HepG2 (cell line): ENCODE measurements around the gene MISP3. TPM values are rescaled to one million over a fixed set of nuclear protein-coding genes. Genes with fewer than 3 reads are reported as not detected.

Source experiments
- FOXP4 ChIP-seq: sonication (generic); formaldehyde crosslinking; IDR thresholded peaks from 2 replicates; pipeline ENCODE4 v1.4.0; 2020; ENCODE audit warnings: missing genetic modification reagents
- GABPB1 ChIP-seq: IDR thresholded peaks from 2 replicates; pipeline ENCODE4 v1.6.1; 2016; ENCODE audit warnings: mild to moderate bottlenecking, missing genetic modification reagents, moderate library complexity, missing compliant biosample characterization
- IKZF1 ChIP-seq: fragments of 450-650 bp; IDR thresholded peaks from 2 replicates; pipeline ENCODE4 v1.7.1; 2016
- NFATC3 ChIP-seq: sonication (generic); formaldehyde crosslinking; IDR thresholded peaks from 2 replicates; pipeline ENCODE4 v1.5.1; 2020; ENCODE audit warnings: mild to moderate bottlenecking, missing genetic modification reagents
- PAF1 ChIP-seq: IDR thresholded peaks from 2 replicates; pipeline ENCODE4 v1.6.1; 2016; ENCODE audit warnings: missing genetic modification reagents, missing compliant biosample characterization
- TCF7L2 ChIP-seq: IDR thresholded peaks from 2 replicates; pipeline ENCODE4 v1.6.1; 2011; ENCODE audit warnings: mild to moderate bottlenecking, low read depth, low read length, moderate library complexity
- TERF1 ChIP-seq: sonication (generic); formaldehyde crosslinking; IDR thresholded peaks from 2 replicates; pipeline ENCODE4 v1.8.0; 2022; ENCODE audit warnings: mild to moderate bottlenecking, missing genetic modification reagents, moderate library complexity
- THRA ChIP-seq: sonication (generic); formaldehyde crosslinking; IDR thresholded peaks from 2 replicates; pipeline ENCODE4 v1.4.0; 2020; ENCODE audit warnings: missing genetic modification reagents, borderline replicate concordance
- ZBTB40 ChIP-seq, 2 experiments: fragments of 450-650 bp in 1 of 2; sonication (generic) in 1 of 2; formaldehyde crosslinking in 1 of 2; IDR thresholded peaks; 2 replicates each; pipeline versions ENCODE4 v1.6.1 to v1.8.0; 2016 to 2022; ENCODE audit warnings: antibody characterized with exemption in 1 of 2, mild to moderate bottlenecking in 1 of 2, missing genetic modification reagents in 1 of 2
- ZNF12 ChIP-seq: sonication (generic); formaldehyde crosslinking; IDR thresholded peaks from 2 replicates; pipeline ENCODE4 v1.5.0; 2020; ENCODE audit warnings: missing genetic modification reagents
- ZNF33B ChIP-seq: sonication (generic); formaldehyde crosslinking; IDR thresholded peaks from 2 replicates; pipeline ENCODE4 v1.5.1; 2020; ENCODE audit warnings: mild to moderate bottlenecking, missing genetic modification reagents
- ZNF34 ChIP-seq: sonication (generic); formaldehyde crosslinking; IDR thresholded peaks from 2 replicates; pipeline ENCODE4 v1.4.0; 2020; ENCODE audit warnings: mild to moderate bottlenecking, missing genetic modification reagents, borderline replicate concordance
- ZNF354B ChIP-seq: sonication (generic); formaldehyde crosslinking; IDR thresholded peaks from 2 replicates; pipeline ENCODE4 v1.8.0; 2022; ENCODE audit warnings: mild to moderate bottlenecking, missing genetic modification reagents
- ZNF614 ChIP-seq: IDR thresholded peaks from 2 replicates; pipeline ENCODE4 v1.6.1; 2018; ENCODE audit warnings: missing biosample characterization, missing genetic modification reagents, inconsistent platforms, borderline replicate concordance
- polyA plus RNA-seq, 8 experiments: library from polyadenylated mRNA; depleted of rRNA in 3 of 8; stranded (reverse) in 7 of 8; unstranded in 1 of 8; fragments of >200 nt; fragmentation: Illumina TruSeq in 4 of 8; extraction: Trizol in 4 of 8; gene quantifications; 2 replicates each; pipeline versions ENCODE4 v1.2.1 to v1.2.3, GENCODE V29; 2011 to 2016; ENCODE audit warnings: low read depth in 4 of 8, missing spikeins in 1 of 8, mixed read lengths in 1 of 8; ENCODE audit not compliant: insufficient read depth in 1 of 8
- total RNA-seq, 5 experiments: library from RNA; depleted of rRNA; stranded (reverse); fragments of >200 nt; fragmentation: Illumina TruSeq; extraction: Trizol; gene quantifications; 2 replicates each; pipeline ENCODE4 v1.2.3, GENCODE V29; 2016; ENCODE audit warnings: low read depth in 1 of 5

Gene MISP3
- total and polyA plus RNA-seq, 2 of the 13 experiments (the other 11 are each of a cell fraction or from before 2014, with no cell fraction given), result 2.5 to 5.4 TPM

GRCh38 chr19:14031719-14032480 is 40.7 kb upstream of the MISP3 start, which contains the start of gene IL27RA (continued):
- TF ChIP-seq IKZF1, result no peak
- TF ChIP-seq ZNF354B, result no peak
- TF ChIP-seq ZNF12 (CRISPR knock-in tag), result no peak
- TF ChIP-seq PAF1 (CRISPR knock-in tag), result no peak
- TF ChIP-seq ZNF34 (CRISPR knock-in tag), result 0 out of 2 replicates have a peak, but pooled peaks have one; percentile 69
- peak; percentile 5; the same call in 1 of the 2 replicates for TF ChIP-seq ZNF614
- TF ChIP-seq ZBTB40 (IDR thresholded peaks at IDR 0.05), result no peak
- peak; percentile 77; the same call in 1 of the 2 replicates for TF ChIP-seq ZBTB40 (CRISPR knock-in tag; IDR thresholded peaks at IDR 0.05)
- TF ChIP-seq NFATC3, result no peak; the same call in 1 of the 2 replicates
- TF ChIP-seq TCF7L2, result no peak
- TF ChIP-seq ZNF33B (CRISPR knock-in tag), result peak; percentile 59
- peak; percentile 90; the same call in 1 of the 2 replicates for TF ChIP-seq TERF1 (CRISPR knock-in tag)
- peak; percentile 69 for TF ChIP-seq GABPB1 (CRISPR knock-in tag)
- no peak for TF ChIP-seq FOXP4
- peak; percentile 38; the same call in 1 of the 2 replicates for TF ChIP-seq THRA
